ENCODE results near the gene CABP1.

The CABP1 gene

DNA sequence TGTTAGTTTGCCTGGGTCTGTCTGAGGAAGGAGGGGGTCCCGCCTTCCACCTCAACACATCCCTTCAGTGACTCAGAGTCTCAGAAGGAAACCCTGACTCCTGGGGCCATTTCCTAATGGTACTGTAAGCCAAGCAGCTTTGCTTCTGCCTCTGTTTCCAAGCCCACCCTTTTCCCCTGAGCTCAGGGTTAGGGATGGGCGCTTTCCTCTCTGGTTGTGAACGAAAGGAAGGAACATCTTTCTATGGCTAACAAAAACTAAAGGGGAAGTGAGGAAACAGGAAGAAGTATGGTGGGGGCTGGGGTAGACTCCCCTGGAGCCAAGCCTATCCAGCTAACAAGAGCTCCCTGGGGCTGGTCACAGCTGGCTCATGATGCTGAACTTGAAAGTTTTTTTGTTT lies 58.2 kb downstream of the CABP1 start:
- DNase-seq = no peak

DNA sequence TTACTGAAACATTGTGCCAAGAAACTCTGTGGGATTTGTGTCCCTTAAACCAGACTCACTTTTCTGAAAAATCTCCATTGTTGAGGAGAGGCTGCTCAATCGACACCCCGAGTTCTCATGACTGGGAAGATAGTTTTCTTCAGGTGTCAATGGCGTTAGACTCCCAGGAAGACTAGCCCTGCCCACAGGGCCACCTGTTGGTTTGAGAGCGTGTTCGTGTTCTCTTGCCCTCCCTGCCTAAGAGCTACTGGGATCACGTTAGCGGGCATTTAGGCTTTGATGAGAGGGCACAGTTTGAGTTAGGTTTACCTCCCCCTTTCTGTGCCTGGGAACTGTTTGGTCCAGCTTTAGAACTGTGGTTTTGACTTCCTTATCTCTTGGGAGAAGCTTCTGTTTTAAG lies 59.1 kb downstream of the CABP1 start:
- no peak for DNase-seq

DNA sequence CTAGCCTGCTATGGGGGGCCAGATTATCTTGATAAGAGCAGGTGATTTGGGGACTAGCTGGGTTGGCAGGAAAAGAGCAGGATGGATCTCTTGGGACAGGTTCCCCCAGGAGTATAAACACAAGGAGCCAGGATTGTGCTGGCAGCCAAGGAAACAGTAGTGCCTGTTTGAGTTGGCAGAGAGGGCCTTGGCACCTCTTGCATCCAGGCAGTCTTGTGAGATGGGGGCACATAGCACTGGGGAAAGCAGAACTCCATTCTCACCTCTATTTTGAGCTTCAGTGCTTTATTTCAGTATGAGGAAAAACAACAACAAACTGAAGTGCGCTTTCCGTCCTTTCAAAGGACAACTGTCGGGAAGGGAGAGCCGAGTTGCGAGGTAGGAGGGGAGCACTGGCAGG lies 60.5 kb downstream of the CABP1 start:
- DNase-seq = no peak

DNA sequence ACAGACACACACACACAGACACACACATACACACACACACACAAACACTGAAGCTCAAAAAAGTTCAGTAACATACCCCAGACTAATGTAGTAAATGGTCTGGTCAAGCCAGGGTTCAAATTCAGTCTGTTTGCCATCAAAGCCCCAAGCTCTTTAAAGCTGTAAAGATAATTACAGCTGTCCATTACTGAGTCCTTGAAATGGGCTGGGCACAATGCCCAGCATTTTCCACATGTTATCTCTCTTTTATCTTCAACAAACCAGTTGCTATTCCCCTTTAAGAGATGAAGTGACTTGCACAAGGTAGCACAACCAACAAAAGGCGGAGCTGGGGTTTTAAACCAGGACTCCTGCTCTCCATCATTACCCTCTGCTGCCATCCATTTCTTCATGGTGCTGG lies 62.2 kb downstream of the CABP1 start:
- no peak for DNase-seq

DNA sequence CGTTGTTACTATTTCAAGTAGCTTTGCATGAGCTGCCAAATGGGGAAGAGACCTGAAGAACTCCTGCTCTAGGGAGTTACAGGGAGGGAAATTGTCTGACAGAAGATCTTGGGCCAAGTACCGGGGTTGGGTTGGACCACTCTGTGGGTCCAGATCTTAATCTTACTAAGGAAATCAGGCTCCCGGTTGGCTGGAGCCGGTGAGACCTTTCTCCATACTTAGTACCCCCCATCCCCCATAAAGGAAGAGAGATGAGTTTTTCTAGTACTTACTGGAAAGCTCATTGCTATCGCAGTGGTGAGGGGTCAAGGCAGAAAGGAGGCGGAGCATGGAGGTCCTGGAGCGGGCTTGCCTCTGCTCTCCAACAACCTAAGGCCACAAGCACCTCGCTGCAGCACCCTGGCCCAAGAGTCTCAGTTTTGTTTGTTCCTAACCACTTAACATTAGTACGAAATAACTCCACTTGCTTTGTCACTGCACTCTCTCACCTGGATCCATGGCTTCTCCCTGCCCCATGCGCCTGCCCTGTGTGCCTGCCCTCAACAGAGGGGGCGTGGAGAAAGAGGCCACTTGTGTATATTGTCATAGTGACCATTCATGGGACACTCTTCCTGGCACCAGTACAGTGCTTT lies 63.0 kb downstream of the CABP1 start:
- no peak for DNase-seq

DNA sequence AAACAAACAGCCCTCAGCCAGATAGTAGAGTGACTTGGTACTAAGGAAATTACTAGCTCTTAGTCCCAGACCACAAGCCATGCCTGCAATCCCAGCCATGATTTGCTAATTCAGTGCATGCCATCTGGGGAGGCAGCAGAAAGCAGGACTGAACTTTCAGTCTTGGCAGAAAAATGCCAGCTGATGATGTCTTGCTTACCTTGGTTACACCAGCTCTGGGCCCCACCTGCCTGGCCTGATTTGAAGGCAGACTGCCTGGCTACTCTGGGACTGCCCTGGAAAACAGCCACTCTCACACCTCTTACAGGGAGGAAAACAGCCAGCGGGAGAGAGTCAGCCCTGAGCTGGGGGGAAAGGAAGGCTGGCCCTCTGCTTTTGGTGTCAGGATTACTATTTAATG lies 65.2 kb downstream of the CABP1 start:
- DNase-seq = no peak

DNA sequence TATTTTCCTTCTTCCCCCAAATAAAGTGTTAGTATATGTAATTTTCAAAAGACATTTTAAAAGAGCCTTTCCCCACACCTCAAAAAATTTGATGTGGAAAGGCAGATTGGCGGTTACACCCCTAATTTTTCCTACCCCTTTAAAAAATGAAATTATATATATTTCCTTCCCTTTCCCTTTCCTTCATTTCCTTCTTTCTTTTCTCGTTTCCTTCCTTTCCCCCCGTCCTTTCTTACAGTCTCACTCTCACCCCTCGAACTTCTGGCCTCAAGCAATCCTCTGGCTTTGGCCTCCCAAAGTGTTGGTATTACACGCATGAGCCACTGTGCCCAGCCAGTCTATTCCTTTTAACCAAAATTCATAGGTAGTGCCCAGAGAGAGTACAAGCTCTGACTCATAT lies 65.6 kb downstream of the CABP1 start:
- no peak for DNase-seq

DNA sequence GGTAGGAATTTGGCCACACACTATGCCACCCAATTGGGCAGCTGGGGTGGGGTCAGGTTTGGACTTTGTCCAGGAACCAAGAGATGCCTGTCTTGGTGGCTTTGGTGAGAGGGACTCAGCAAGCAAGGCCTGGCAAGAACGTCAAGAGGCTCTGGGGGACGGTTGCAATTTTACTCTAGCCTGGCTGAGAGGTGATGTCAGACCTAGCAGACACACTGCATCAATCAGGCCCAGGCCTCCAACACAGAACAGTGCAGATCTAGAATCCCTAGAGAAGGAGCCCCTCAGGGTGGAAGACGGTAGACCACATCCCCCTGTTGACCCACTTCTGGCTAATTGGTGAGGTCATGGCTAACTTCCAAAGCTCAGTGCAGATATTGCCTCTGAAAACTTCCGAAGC lies 68.2 kb downstream of the CABP1 start:
- no peak for DNase-seq

DNA sequence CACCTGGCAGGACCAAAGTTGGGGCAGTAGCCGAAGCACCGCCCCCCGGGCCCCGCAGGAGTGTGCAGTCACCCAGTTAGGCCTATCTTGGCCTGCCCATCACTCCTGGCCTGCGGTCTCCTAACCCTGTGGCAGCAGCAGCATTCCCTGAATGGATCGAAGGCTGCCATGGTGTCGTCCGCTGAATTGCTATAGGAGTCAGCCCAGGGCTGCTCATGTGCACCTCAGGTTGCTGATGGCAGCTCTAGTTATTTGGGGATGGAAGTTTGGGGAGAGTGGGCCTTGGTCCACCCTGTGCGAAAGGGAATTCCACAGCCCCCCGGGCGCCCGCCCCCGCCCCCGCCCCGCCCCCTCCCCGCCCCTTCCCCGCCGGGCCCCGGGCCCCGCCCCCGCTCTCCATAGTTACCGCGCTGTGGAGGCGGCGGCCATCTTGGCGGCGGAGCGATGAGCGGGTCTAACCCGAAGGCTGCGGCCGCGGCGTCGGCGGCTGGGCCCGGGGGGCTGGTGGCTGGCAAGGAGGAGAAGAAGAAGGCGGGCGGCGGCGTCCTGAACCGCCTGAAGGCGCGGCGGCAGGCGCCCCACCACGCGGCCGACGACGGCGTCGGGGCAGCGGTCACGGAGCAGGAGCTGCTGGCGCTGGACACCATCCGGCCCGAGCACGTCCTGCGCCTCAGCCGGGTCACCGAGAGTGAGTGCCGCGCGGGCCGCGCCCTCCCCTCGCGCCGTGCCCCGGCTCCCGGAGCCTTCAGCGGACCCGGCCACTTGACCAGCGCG lies 69.8 kb downstream of the CABP1 start, which contains the start of gene UNC119B:
UNC119B (plus strand) TSS at position 428 of the 774 bp plus-strand sequence; CDS start at position 445, 17 bp downstream.
- peak; percentile 62 for DNase-seq

DNA sequence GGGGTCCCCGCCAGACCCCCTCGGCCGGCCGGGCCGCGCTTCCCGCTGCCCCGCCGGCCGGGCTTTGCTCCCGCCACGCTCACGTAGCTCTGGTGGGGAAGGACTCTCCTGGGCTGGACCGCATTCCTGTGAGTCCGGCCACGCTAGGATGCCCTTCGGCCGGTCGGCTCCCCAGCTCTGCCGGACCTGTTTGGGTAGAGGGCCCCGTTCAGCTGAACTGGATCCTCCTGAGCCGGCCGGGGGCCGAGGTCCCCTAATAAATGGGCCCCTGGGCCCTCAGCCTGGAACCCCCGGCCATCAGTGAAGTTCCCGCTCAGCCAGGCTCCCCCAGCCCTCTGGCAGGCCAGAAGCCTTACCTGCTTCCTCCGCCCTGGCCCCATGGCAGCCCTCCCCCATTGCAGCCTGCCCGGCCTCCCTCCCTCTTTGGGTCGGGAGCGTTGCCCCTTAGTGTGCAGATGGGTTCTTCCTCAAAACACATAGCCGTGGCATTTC lies 70.4 kb downstream of the CABP1 start:
- DNase-seq = no peak

DNA sequence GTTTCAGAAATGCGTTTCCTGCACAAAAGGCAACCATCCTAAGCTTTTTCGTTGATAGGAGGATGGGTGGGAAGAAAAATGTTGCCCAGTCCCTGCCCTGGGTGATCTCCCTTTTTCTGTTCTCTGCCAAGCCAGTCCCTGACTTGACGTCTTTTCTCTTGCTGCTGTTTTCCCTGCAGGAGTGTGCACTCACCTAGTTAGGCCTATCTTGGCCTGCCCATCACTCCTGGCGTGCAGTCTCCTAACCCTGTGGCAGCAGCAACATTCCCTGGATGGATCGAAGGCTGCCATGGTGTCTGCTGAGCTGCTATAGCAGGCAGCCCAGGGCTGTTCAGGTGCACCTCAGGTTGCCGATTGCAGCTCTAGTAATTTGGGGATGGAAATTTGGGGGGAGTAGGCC lies 71.0 kb downstream of the CABP1 start:
- no peak for DNase-seq

DNA sequence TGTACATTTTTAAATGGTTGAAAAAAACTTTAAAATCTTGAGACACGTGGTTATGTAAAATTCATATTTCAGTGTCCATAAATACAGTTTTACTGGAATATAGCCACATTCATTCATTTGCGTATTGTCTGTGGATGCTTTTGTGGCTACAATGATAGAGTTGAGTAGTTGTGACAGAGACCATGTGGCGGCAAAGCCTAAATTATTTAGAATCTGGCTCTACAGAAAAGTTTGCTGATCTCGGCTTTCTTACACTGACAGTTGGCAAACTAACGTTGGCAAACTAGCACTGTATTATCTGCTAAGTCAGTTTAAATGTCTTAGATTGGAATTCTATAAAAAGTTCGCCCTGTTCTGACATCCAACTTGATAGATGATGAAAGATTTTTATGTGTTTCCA lies 72.2 kb downstream of the CABP1 start:
- no peak for DNase-seq

DNA sequence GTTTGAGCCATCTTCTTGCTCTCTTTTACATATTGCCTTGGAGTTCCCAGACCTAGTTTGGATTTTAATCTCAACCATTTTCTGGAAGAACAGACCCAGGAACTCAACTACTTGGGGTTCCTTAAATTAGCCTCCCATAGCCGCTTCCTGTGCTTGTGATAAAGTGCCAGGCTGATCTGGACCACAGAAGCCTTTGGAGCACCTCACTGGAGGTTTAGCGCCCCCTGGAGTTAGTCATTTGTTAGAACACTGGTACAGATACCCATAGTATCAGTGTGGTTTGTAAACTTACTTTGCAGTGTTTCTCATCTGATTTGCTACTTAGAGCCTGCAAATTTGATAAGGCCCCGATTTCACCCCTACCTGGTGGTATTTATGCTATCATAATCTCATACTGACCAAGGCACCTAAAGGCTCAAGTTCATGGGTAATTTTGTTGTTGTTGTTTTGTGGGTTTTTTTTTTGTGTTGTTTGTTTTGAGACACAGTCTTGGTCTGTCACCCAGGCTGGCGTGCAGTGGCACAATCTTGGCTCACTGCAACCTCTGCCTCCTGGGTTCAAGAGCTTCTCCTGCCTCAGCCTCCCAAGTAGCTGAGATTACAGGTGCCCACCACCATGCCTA lies 73.5 kb downstream of the CABP1 start:
- peak; percentile 82 for DNase-seq

All from midbrain (tissue), 1 donor.